T-helper 9 cell (primary cell): ENCODE measurements around the gene AFG1L.
"Not testable (repeated sequence)": the region's sequence is repeated elsewhere in the genome, so short reads cannot be mapped to it uniquely, and the experiment has no call there.

Experiments
- DNase-seq: peaks from one replicate; pipeline ENCODE4 v3.0.0-alpha.2; 2020
- total RNA-seq, 2 donors: gene quantifications; one replicate each; lab custom pipeline; 2026; lab: John Stamatoyannopoulos, UW

Gene AFG1L
- total RNA-seq: 4.1 to 4.6 reads per million in 2 donors

- peak; percentile 85 for DNase-seq
Measured at GRCh38 chr6:108294727-108295625, at the start of gene AFG1L. Gene AFG1L (plus strand): TSS chr6:108295054. CDS start chr6:108295080, 26 bp downstream.

DNA sequence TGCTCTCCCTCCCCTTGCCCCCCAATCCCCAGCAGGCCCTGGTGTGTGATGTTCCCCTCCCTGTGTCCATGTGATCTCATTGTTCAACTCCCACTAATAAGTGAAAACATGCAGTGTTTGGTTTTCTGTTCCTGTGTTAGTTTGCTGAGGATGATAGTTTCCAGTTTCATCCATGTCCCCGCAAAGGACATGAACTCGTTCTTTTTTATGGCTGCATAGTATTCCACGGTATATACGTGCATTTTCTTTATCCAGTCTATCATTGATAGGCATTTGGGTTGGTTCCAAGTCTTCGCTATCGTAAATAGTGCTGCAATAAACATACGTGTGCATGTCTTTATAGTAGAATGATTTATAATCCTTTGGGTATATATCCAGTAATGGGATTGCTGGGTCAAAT, 49.8 kb upstream of the AFG1L start:
- not testable (repeated sequence) for DNase-seq

DNA sequence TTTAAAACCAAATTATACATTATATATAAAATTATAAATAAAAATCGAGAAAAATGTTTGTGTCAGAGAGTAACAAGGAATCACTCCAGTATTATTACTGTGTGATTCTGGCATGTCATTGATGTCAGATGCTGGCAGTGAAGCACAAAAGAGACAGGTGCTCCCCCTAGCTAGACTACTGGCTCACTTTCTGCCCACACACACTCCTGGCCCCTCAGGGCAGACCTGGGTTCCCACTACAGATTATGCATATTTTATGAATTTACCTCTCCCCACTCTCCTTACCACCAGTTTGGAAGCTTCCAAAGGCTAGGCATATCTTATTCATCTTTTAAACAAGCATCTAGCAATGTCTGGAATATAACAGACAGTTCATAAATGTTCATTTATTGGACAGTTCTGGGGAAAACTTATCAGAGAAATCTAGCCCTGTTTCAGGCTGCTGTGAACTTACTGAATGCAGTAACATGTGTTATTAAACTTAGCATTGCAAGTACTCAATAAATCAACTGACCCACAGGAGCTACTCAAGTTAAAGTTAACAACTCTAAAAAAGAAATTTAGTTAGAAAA, 46.8 kb upstream of the AFG1L start:
- no peak for DNase-seq

- no peak for DNase-seq
Measured at GRCh38 chr6:108250240-108250866, 44.5 kb upstream of the AFG1L start.

- no peak for DNase-seq
Measured at GRCh38 chr6:108251252-108251651, 43.6 kb upstream of the AFG1L start.

GRCh38 chr6:108252055-108252454, 42.8 kb upstream of the AFG1L start:
- no peak for DNase-seq

DNA sequence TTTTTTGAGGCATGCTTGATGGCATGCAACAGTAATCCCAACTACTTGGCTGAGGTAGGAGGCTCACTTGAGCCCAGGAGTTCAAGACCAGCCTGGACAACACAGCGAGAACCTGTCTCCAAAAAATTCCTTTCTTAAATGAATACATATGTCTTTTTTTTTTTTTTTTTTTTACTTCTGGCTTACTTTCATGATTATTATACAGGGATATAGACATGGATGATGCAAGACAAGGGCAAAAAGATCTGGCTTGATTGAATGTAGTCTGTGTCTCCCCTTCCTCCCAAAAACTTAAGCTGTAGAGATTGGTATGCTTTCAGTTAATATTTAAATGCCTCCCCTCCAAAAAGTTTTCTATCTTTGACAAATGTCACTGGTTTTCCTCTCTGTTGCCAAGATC, 41.6 kb upstream of the AFG1L start:
- DNase-seq: no peak

GRCh38 chr6:108254433-108255410, 40.1 kb upstream of the AFG1L start:
- no peak for DNase-seq

GRCh38 chr6:108260126-108260808, 34.6 kb upstream of the AFG1L start:
- DNase-seq: no peak

GRCh38 chr6:108260809-108261569, 33.9 kb upstream of the AFG1L start, which contains the start of gene SNX3:
Gene SNX3 (minus strand): TSS chr6:108261040. CDS start chr6:108260921, 119 bp downstream.
- peak; percentile 77 for DNase-seq

- DNase-seq: no peak
Measured at GRCh38 chr6:108263371-108263770, 31.5 kb upstream of the AFG1L start.

GRCh38 chr6:108268845-108269244, 26.0 kb upstream of the AFG1L start:
- DNase-seq: no peak

- DNase-seq: not testable (repeated sequence)
Measured at GRCh38 chr6:108269955-108270354, 24.9 kb upstream of the AFG1L start.

DNA sequence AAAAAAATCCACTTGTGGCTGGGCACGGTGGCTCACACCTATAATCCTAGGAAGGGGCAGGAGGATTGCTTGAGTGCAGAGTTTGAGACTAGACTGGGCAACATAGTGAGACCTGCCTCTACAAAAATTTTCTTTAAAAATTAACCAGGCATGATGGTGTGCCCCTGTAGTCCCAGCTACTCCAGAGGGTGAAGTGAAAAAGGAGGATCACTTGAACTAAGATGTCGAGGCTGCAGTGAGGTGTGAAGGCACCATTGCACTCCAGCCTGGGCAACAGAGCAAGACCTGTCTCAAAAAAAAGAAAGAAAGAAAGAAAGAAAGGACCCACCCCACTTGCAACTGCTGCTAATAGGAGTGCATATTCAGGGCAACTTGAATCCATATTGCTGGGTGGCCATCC, 20.3 kb upstream of the AFG1L start:
- DNase-seq: no peak

- no peak for DNase-seq
Measured at GRCh38 chr6:108275976-108276375, 18.9 kb upstream of the AFG1L start.

GRCh38 chr6:108277295-108277694, 17.6 kb upstream of the AFG1L start:
- no peak for DNase-seq

- DNase-seq: no peak
Measured at GRCh38 chr6:108277831-108278230, 17.0 kb upstream of the AFG1L start.

DNA sequence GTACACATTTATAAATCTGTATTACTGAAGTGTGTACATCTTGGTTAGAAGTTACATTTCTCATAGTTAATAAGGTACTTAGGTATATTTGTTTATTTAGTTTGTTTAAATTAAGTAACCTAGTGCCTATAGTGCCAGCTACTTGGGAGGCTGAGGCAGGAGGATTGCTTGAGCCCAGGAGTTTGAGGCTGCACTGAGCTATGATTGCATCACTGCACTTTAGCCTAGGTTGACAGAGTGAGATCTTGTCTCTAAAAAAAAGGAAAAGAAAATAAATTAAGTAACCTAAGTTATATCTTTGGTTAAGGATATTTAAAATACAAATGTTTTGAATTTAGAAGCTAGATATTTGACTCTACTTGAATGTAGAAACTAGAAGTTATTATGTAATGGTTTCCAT, 9.5 kb upstream of the AFG1L start:
- no peak for DNase-seq

DNA sequence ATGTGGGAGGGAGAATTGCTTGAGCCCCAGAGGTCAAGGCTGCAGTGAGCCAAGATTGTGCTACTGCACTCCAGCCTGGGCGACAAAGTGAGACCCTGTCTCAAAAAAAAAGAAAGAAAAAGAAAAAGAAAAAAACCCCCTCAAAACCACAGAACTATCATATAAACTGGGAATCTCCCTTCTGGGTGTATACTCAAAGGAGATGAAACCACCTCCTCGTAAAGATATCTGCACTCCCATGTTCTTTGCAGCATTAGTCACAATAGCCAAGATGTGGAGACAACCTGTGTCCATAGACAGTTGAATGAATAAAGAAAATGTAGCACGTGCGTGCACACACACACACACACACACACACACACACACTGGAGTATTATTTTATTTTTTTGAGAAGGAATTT, 8.5 kb upstream of the AFG1L start:
- DNase-seq: no peak

GRCh38 chr6:108287373-108287772, 7.5 kb upstream of the AFG1L start:
- no peak for DNase-seq

- no peak for DNase-seq
Measured at GRCh38 chr6:108288742-108289141, 6.1 kb upstream of the AFG1L start.
